Smooth muscle cell (in vitro differentiated cells): Measurements from ENCODE around the gene RDH16. TPM values are rescaled to one million over a fixed set of nuclear protein-coding genes. Genes with fewer than 3 reads are reported as not detected.
"Not testable (repeated sequence)": the region's sequence is repeated elsewhere in the genome, so short reads cannot be mapped to it uniquely, and the experiment has no call there.

Source experiments
- DNase-seq: peaks from one replicate; lab custom pipeline; 2025; ENCODE audit not compliant: unreplicated experiment; lab: John Stamatoyannopoulos, UW
- H2AFZ ChIP-seq: fragments of 200-600 bp; sonication (generic); 2 replicates; pipeline ENCODE4 v1.6.0; 2016; ENCODE audit warnings: antibody characterized with exemption, low read depth, mild to moderate bottlenecking
- H3F3A ChIP-seq: fragments of 200-600 bp; sonication (generic); 2 replicates; pipeline ENCODE4 v1.6.0; 2017; ENCODE audit warnings: antibody characterized with exemption, low read depth
- H3K27ac ChIP-seq: fragments of 200-600 bp; sonication (generic); 2 replicates; pipeline ENCODE4 v1.5.1; 2016; ENCODE audit warnings: low read depth, mild to moderate bottlenecking
- H3K27me3 ChIP-seq: fragments of 200-600 bp; sonication (generic); 2 replicates; pipeline ENCODE4 v1.6.1; 2016; ENCODE audit warnings: low read depth, mild to moderate bottlenecking
- H3K36me3 ChIP-seq: fragments of 200-600 bp; sonication (generic); 2 replicates; pipeline ENCODE4 v1.5.1; 2016; ENCODE audit warnings: low read depth
- H3K4me1 ChIP-seq: fragments of 200-600 bp; sonication (generic); 2 replicates; pipeline ENCODE4 v1.5.1; 2016; ENCODE audit warnings: low read depth
- H3K4me2 ChIP-seq: fragments of 200-600 bp; sonication (generic); 2 replicates; pipeline ENCODE4 v1.6.0; 2016; ENCODE audit warnings: mild to moderate bottlenecking
- H3K4me3 ChIP-seq: fragments of 200-600 bp; sonication (generic); 2 replicates; pipeline ENCODE4 v1.5.1; 2016; ENCODE audit warnings: mild to moderate bottlenecking
- H3K79me2 ChIP-seq: fragments of 200-600 bp; sonication (generic); 2 replicates; pipeline ENCODE4 v1.6.0; 2016; ENCODE audit warnings: low read depth, mild to moderate bottlenecking
- H3K9ac ChIP-seq: fragments of 200-600 bp; sonication (generic); 2 replicates; pipeline ENCODE4 v1.6.0; 2016; ENCODE audit warnings: low read depth
- H3K9me3 ChIP-seq: fragments of 200-600 bp; sonication (generic); replicated peaks from 2 replicates; pipeline ENCODE4 v1.5.1; 2016; ENCODE audit warnings: low read depth
- H4K20me1 ChIP-seq: fragments of 200-600 bp; sonication (generic); 2 replicates; pipeline ENCODE4 v1.6.0; 2016; ENCODE audit warnings: low read depth
- CTCF ChIP-seq: fragments of 200-600 bp; sonication (generic); IDR thresholded peaks from 2 replicates; pipeline ENCODE4 v1.5.1; 2017; ENCODE audit warnings: borderline replicate concordance, mild to moderate bottlenecking, antibody characterized with exemption; ENCODE audit not compliant: insufficient read depth, poor library complexity, severe bottlenecking
- WGBS: methylation state at CpG from one replicate; pipeline ENCODE4 v1.1.7; 2016; ENCODE audit warnings: low lambda C conversion rate; 5-methylcytosine and 5-hydroxymethylcytosine counted together
- polyA plus RNA-seq: library from polyadenylated mRNA; unstranded; fragments of >200 nt; fragmentation: Nextera tagmentation; extraction: Ambion mirVana; gene quantifications from 2 replicates; pipeline ENCODE4 v1.2.1, GENCODE V29; 2016
- total RNA-seq: library from RNA; depleted of rRNA; stranded (reverse); fragments of >200 nt; gene quantifications from 2 replicates; pipeline ENCODE4 v1.2.3, GENCODE V29; 2014

Gene RDH16
- total and polyA plus RNA-seq, 2 experiments from 2014 or later: 0.55 to 2.0 TPM

- H3K36me3 ChIP-seq: no peaks in the 10 kb centered on the region
- no peaks in the 10 kb centered on the region for H3F3A ChIP-seq
- peaks cover 26% of the 10 kb centered on the region for H3K4me1 ChIP-seq
- H3K9me3 ChIP-seq: no peaks in the 10 kb centered on the region
- DNase-seq: no peak
- TF ChIP-seq CTCF: no peak
- no peaks in the 10 kb centered on the region for H3K27me3 ChIP-seq
- H3K27ac ChIP-seq: no peak overlapping the region
- H4K20me1 ChIP-seq: no peaks in the 10 kb centered on the region
- H2AFZ ChIP-seq: no peak overlapping the region
- no peak overlapping the region for H3K4me2 ChIP-seq
- H3K79me2 ChIP-seq: no peaks in the 10 kb centered on the region
- 92% methylated on average over 4 of the region's 4 CpGs for WGBS
- H3K4me3 ChIP-seq: no peak overlapping the region
- H3K9ac ChIP-seq: no peak overlapping the region
Measured at GRCh38 chr12:56927281-56927680, 30.1 kb downstream of the RDH16 start.

GRCh38 chr12:56922031-56922430 is 35.4 kb downstream of the RDH16 start:
- Histone ChIP-seq H3K4me1 (peaks cover 3% of the 10 kb centered on the region), H3K79me2 (no peaks in the 10 kb centered on the region), H3K36me3 (no peaks in the 10 kb centered on the region), H3K9ac (no peak overlapping the region), H4K20me1 (no peaks in the 10 kb centered on the region), H3K4me2 (no peak overlapping the region), H3K4me3 (no peak overlapping the region), H3F3A (no peaks in the 10 kb centered on the region), H3K27ac (no peak overlapping the region), H2AFZ (no peak overlapping the region), H3K27me3 (no peaks in the 10 kb centered on the region), H3K9me3 (no peaks in the 10 kb centered on the region)
- TF ChIP-seq CTCF: no peak
- no peak for DNase-seq
- WGBS: 90% methylated on average over 1 of the region's 1 CpG

- no peaks in the 10 kb centered on the region for H4K20me1 ChIP-seq
- no peak overlapping the region for H3K4me2 ChIP-seq
- no peaks in the 10 kb centered on the region for H3F3A ChIP-seq
- H3K9me3 ChIP-seq: no peaks in the 10 kb centered on the region
- peaks cover 3% of the 10 kb centered on the region for H3K4me1 ChIP-seq
- no peak for TF ChIP-seq CTCF
- H3K4me3 ChIP-seq: no peak overlapping the region
- H3K27ac ChIP-seq: no peak overlapping the region
- no peak for DNase-seq
- H2AFZ ChIP-seq: no peak overlapping the region
- whole genome bisulfite sequencing: 74% methylated on average over 1 of the region's 1 CpG
- no peaks in the 10 kb centered on the region for H3K79me2 ChIP-seq
- no peaks in the 10 kb centered on the region for H3K27me3 ChIP-seq
- no peaks in the 10 kb centered on the region for H3K36me3 ChIP-seq
- H3K9ac ChIP-seq: no peak overlapping the region
Measured at GRCh38 chr12:56921346-56921745, 36.1 kb downstream of the RDH16 start.

- H3K4me2 ChIP-seq, H4K20me1 ChIP-seq, H3F3A ChIP-seq, H3K27me3 ChIP-seq, H3K27ac ChIP-seq, H3K79me2 ChIP-seq, DNase-seq, H3K36me3 ChIP-seq, H3K9ac ChIP-seq, H2AFZ ChIP-seq, H3K4me1 ChIP-seq, H3K4me3 ChIP-seq, H3K9me3 ChIP-seq: not testable (repeated sequence)
- 95% methylated on average over 3 of the region's 3 CpGs for WGBS
Measured at GRCh38 chr12:56918139-56918538, 39.3 kb downstream of the RDH16 start.
